Heart left ventricle (tissue), 16 donors: ENCODE data around the gene EIF4G3. TPM values are rescaled to one million over a fixed set of nuclear protein-coding genes. Genes with fewer than 3 reads are reported as not detected.

ENCODE experiments used
- ATAC-seq, 4 donors: fragments of 200-7000 bp; cut with Tn5 transposase; one replicate each; pipeline ENCODE4 v1.9.1; 2020 to 2022; ENCODE audit warnings: moderate library complexity in 4 of 4, mild to moderate bottlenecking in 3 of 4, moderate number of reproducible peaks in 1 of 4
- DNase-seq, 5 donors: peaks; one replicate each; pipeline ENCODE4 v3.0.0-alpha.2; 2020
- H3K27ac ChIP-seq, 12 donors: fragments of 200-600 bp; sonication (generic) in 4 of 12; one replicate each; pipeline versions ENCODE4 v1.5.0 to v1.8.0; 2016 to 2022; ENCODE audit warnings: mild to moderate bottlenecking in 2 of 12
- H3K27me3 ChIP-seq, 9 donors: fragments of 200-600 bp; sonication (generic) in 2 of 9; one replicate each; pipeline versions ENCODE4 v1.5.1 to v1.8.0; 2016 to 2022; ENCODE audit warnings: mild to moderate bottlenecking in 3 of 9
- H3K36me3 ChIP-seq, 9 donors: fragments of 200-600 bp; sonication (generic) in 2 of 9; one replicate each; pipeline versions ENCODE4 v1.5.0 to v1.8.0; 2018 to 2022; ENCODE audit warnings: mild to moderate bottlenecking in 2 of 9
- H3K4me1 ChIP-seq, 12 donors: fragments of 200-600 bp; sonication (generic) in 4 of 12; one replicate each; pipeline versions ENCODE4 v1.5.0 to v1.8.0; 2016 to 2022; ENCODE audit warnings: mild to moderate bottlenecking in 3 of 12
- H3K4me3 ChIP-seq, 12 donors: fragments of 200-600 bp; sonication (generic) in 4 of 12; one replicate each; pipeline versions ENCODE4 v1.5.0 to v1.8.0; 2017 to 2022; ENCODE audit warnings: mild to moderate bottlenecking in 9 of 12, moderate library complexity in 4 of 12
- H3K9me3 ChIP-seq, 12 donors: fragments of 200-600 bp; sonication (generic) in 4 of 12; one replicate each; pipeline versions ENCODE4 v1.5.0 to v1.8.0; 2016 to 2022; ENCODE audit warnings: mild to moderate bottlenecking in 1 of 12
- CTCF ChIP-seq, 12 donors: fragments of 200-600 bp; sonication (generic) in 4 of 12; IDR thresholded peaks; one replicate each; pipeline versions ENCODE4 v1.5.0 to v1.8.0; 2018 to 2022; ENCODE audit warnings: antibody characterized with exemption in 12 of 12, mild to moderate bottlenecking in 5 of 12
- POLR2A ChIP-seq, 2 donors: fragments of 450-650 bp; IDR thresholded peaks; one replicate each; pipeline ENCODE4 v1.6.1; 2017; ENCODE audit warnings: antibody characterized with exemption in 2 of 2, mild to moderate bottlenecking in 2 of 2, moderate library complexity in 2 of 2
- WGBS, 4 donors: extraction: QIAGEN DNeasy Blood & Tissue Kit in 2 of 4; methylation state at CpG; one replicate each; pipeline versions ENCODE4 v1.1.5 to v1.1.7; 2013 to 2018; 5-methylcytosine and 5-hydroxymethylcytosine counted together
- intact Hi-C, 10 donors: fragments of 100-400 bp; cut with DNase I; formaldehyde crosslinking; loops; one replicate each; pipeline versions ENCODE4 v1.11.1 to v1.14.2; 2022
- polyA plus RNA-seq, 2 donors: library from polyadenylated mRNA; stranded (reverse); fragments of 200-250 nt; gene quantifications; one replicate each; pipeline ENCODE4 v1.2.3, GENCODE V29; 2013
- total RNA-seq, 9 donors: library from RNA; depleted of rRNA in 2 of 9; stranded (reverse); fragments of >200 nt in 2 of 9; fragmentation: NEBNext Ultra II Directional in 3 of 9; extraction: Animal tissue kit (Norgen Biotek cat#: 25700) in 3 of 9; gene quantifications; one replicate each; pipeline versions ENCODE4 v1.1.0 to v1.2.4, GENCODE V29; 2016 to 2023
- donor health status: ischemic (EF 13 %, LVEDD 7.1; RV severe dilation, severe dysfunction).
- donor health status: healthy with polysubstance abuse.
- donor health status: DM: no; HTN: yes; CAD: no.
- donor health status: DM: no; HTN: no; CAD: no.
- donor health status: ischemic (EF 25% LVEDD 6.9; RV normal size, moderate dysfunction).
- donor health status: ischemic (EF 25% LVEDD 5.7; RV mildly dilated, moderate dysfunction).
- donor health status: healthy.
- donor health status: DM: yes; HTN: yes; CAD: no.
- donor health status: ischemic (EF 35%, LVEDD 5.7; RV mildly dilated, moderate dysfunction).
- donor health status: nonischemic (EF 11% LVEDD 7.7; RV severe dilation, severe dysfunction).
- donor health status: DM: yes; HTN: yes; CAD: no.
- donor health status: PGD.
- donor health status: ischemic (EF 29% LVEDD 5.4; RV normal size, mild dysfunction).
- donor health status: nonischemic (EF 23%, LVEDD 6.1; RV moderate dilation, normal function).

Gene EIF4G3
- total and polyA plus RNA-seq, 11 donors, result 14.6 to 49.0 (median 36.2) TPM

- Histone ChIP-seq H3K4me1 (peaks cover 0 to 38% (median 0%) of the 10 kb centered on the region in 12 donors), H3K27ac (peak overlapping the region in 1 of 12 donors; percentile 67), H3K9me3 (no peaks in the 10 kb centered on the region), H3K4me3 (no peak overlapping the region), H3K27me3 (no peaks in the 10 kb centered on the region), H3K36me3 (peaks cover 0 to 16% (median 5%) of the 10 kb centered on the region in 9 donors)
- intact Hi-C loops, result loop anchor here in 1 of 10 donors (10.0 kb wide), 1 partner anchor 95 kb away; no protein-coding TSS in a partner anchor
- WGBS, 4 donors, result 91 to 98% (median 96%) methylated on average over 2 of the region's 2 CpGs
- TF ChIP-seq CTCF (IDR thresholded peaks at IDR 0.05), result no peak
- no peak for TF ChIP-seq POLR2A (IDR thresholded peaks at IDR 0.05)
- ATAC-seq, result no peak
- no peak for DNase-seq
These were observed 76.9 kb downstream of the EIF4G3 start for GRCh38 chr1:21099869-21100131.

GRCh38 chr1:21099034-21099868, 77.4 kb downstream of the EIF4G3 start:
- no peaks in the 10 kb centered on the region for H3K9me3 ChIP-seq
- WGBS, 4 donors, result 86 to 93% (median 87%) methylated on average over 2 of the region's 2 CpGs
- no peak for TF ChIP-seq POLR2A (IDR thresholded peaks at IDR 0.05)
- TF ChIP-seq CTCF (IDR thresholded peaks at IDR 0.05), result no peak
- no peak for ATAC-seq
- peaks cover 0 to 10% (median 0%) of the 10 kb centered on the region in 9 donors for H3K36me3 ChIP-seq
- intact Hi-C loops, result no loop called here
- DNase-seq, result no peak
- no peaks in the 10 kb centered on the region for H3K27me3 ChIP-seq
- H3K27ac ChIP-seq, result peak overlapping the region in 1 of 12 donors; percentile 67
- H3K4me3 ChIP-seq, result no peak overlapping the region
- peaks cover 0 to 38% (median 0%) of the 10 kb centered on the region in 12 donors for H3K4me1 ChIP-seq

GRCh38 chr1:21098186-21098915, 78.3 kb downstream of the EIF4G3 start:
- Histone ChIP-seq H3K36me3 (peaks cover 0 to 3% (median 0%) of the 10 kb centered on the region in 9 donors), H3K27me3 (no peaks in the 10 kb centered on the region), H3K9me3 (peaks cover 0 to 3% (median 0%) of the 10 kb centered on the region in 12 donors), H3K4me3 (no peak overlapping the region), H3K4me1 (peaks cover 0 to 38% (median 0%) of the 10 kb centered on the region in 12 donors), H3K27ac (peak overlapping the region in 1 of 12 donors; percentile 67)
- 87 to 93% (median 91%) methylated on average over 5 of the region's 5 CpGs for WGBS, 4 donors
- intact Hi-C loops, result no loop called here
- ATAC-seq, result no peak
- no peak for DNase-seq
- TF ChIP-seq POLR2A (IDR thresholded peaks at IDR 0.05) (no peak), CTCF (IDR thresholded peaks at IDR 0.05) (no peak)

GRCh38 chr1:21097729-21098128, 79.0 kb downstream of the EIF4G3 start:
- Histone ChIP-seq H3K4me1 (peaks cover 0 to 38% (median 0%) of the 10 kb centered on the region in 12 donors), H3K36me3 (peaks cover 0 to 3% (median 0%) of the 10 kb centered on the region in 9 donors), H3K27ac (no peak overlapping the region), H3K27me3 (no peaks in the 10 kb centered on the region), H3K4me3 (no peak overlapping the region), H3K9me3 (peaks cover 0 to 5% (median 0%) of the 10 kb centered on the region in 12 donors)
- WGBS, 4 donors, result 52 to 60% (median 57%) methylated on average over 1 of the region's 1 CpG
- ATAC-seq (no peak), DNase-seq (no peak)
- TF ChIP-seq CTCF (IDR thresholded peaks at IDR 0.05) (no peak), POLR2A (IDR thresholded peaks at IDR 0.05) (no peak)
- intact Hi-C loops, result no loop called here
